Measurements from ENCODE around the gene PRKG1. TPM values are rescaled to one million over a fixed set of nuclear protein-coding genes. Genes with fewer than 3 reads are reported as not detected.
"Not testable (repeated sequence)": the region's sequence is repeated elsewhere in the genome, so short reads cannot be mapped to it uniquely, and the experiment has no call there.

Gene PRKG1
- total RNA-seq, 2 donors from 2014 or later = 1.3 to 2.7 TPM

GRCh38 chr10:52030975-52031374 is 956.7 kb downstream of the PRKG1 start:
- Histone ChIP-seq H3K4me3 (ENCODE audit: low read length) (no peak overlapping the region), H3K27me3 (ENCODE audit: control insufficient read depth, insufficient read depth, low read length, poor library complexity, severe bottlenecking) (no peaks in the 10 kb centered on the region), H3K36me3 (ENCODE audit: control insufficient read depth, insufficient read depth, low read length) (no peaks in the 10 kb centered on the region), H3K9ac (ENCODE audit: extremely low read depth, low read length, poor library complexity, severe bottlenecking) (no peak overlapping the region), H3K27ac (ENCODE audit: low read depth, low read length) (no peak overlapping the region), H3K9me3 (ENCODE audit: control insufficient read depth, low read length) (no peaks in the 10 kb centered on the region), H3K4me1 (ENCODE audit: control insufficient read depth, insufficient read depth, low read length) (no peaks in the 10 kb centered on the region)
- Mint-ChIP-seq H3K4me3 (no peak overlapping the region), H3K4me1 (peaks cover 16% of the 10 kb centered on the region), H3K9me3 (peaks cover 5% of the 10 kb centered on the region), H3K36me3 (ENCODE audit: low read depth) (peaks cover 2% of the 10 kb centered on the region), H3K27me3 (ENCODE audit: insufficient read depth) (no peaks in the 10 kb centered on the region), H3K27ac (no peak overlapping the region)
- no CpG with 5 or more reads among the region's 1 CpG for WGBS, 2 experiments (ENCODE audit: insufficient coverage in 1 of 2, insufficient read length in 1 of 2)
- TF ChIP-seq CTCF (conservative IDR thresholded peaks at IDR 0.05) = no peak
- no peak for DNase-seq

- peaks cover 16% of the 10 kb centered on the region for H3K4me1 Mint-ChIP-seq
Measured at GRCh38 chr10:52031771-52032170, 957.5 kb downstream of the PRKG1 start.

DNA sequence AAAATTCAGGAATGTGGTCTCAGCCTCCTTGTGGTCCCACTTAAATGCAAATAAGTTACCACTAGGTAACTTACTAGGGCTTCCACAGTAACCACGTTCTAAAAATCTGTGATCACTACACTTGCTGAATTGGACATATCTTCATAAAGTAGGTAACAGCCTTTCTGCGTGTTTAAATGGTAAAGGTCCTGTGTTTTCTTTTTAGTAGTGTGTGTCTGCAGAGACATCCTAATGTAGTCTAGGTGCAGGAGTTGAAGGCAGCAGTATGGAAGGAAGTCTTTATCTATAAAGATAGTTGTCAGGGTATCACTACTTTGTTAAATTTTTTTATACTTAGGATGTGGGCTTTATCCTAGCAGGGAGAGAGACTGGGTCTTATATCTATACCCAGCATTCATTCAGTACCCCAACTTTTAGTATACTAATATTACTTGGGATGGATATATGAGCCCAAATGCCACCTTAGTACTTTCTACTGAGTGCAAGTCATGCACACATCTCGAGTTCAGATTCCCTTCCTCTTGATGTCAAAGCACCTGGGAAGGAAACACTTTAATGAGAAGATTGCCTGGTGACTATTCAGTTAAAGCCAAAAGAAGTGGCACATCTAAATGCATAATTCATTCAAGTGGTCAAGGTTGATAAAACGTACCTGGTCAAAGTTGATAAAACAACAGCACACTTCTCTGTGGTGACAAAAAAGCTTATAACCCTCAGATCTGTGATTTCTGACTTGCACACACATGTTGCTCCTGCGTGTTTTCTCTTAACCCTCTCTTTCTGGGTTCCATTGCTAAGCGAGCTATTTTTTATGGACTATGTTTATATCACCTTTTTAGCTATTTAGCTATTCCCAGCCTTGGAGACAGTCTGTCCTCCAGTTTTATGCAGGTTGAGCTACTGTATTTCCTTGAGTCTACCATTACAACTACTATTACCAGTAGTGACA is 958.7 kb downstream of the PRKG1 start:
- Mint-ChIP-seq H3K36me3 (ENCODE audit: low read depth) (peaks cover 6% of the 10 kb centered on the region), H3K27ac (peak overlapping the region; percentile 7)
- WGBS, 2 experiments (ENCODE audit: insufficient coverage in 1 of 2, insufficient read length in 1 of 2) = 65 to 69% methylated on average over 6 of the region's 6 CpGs

More at GRCh38 chr10:52031771-52032170, 957.5 kb downstream of the PRKG1 start:
- Histone ChIP-seq H3K27me3 (ENCODE audit: control insufficient read depth, insufficient read depth, low read length, poor library complexity, severe bottlenecking) (no peaks in the 10 kb centered on the region), H3K4me3 (ENCODE audit: low read length) (no peak overlapping the region), H3K27ac (ENCODE audit: low read depth, low read length) (no peak overlapping the region), H3K4me1 (ENCODE audit: control insufficient read depth, insufficient read depth, low read length) (no peaks in the 10 kb centered on the region), H3K9me3 (ENCODE audit: control insufficient read depth, low read length) (no peaks in the 10 kb centered on the region), H3K9ac (ENCODE audit: extremely low read depth, low read length, poor library complexity, severe bottlenecking) (no peak overlapping the region), H3K36me3 (ENCODE audit: control insufficient read depth, insufficient read depth, low read length) (no peaks in the 10 kb centered on the region)
- no peak overlapping the region for H3K27ac Mint-ChIP-seq
- peaks cover 5% of the 10 kb centered on the region for H3K9me3 Mint-ChIP-seq
- H3K4me3 Mint-ChIP-seq = no peak overlapping the region
- H3K36me3 Mint-ChIP-seq (ENCODE audit: low read depth) = peaks cover 2% of the 10 kb centered on the region
- no peaks in the 10 kb centered on the region for H3K27me3 Mint-ChIP-seq (ENCODE audit: insufficient read depth)
- no peak for DNase-seq
- TF ChIP-seq CTCF (conservative IDR thresholded peaks at IDR 0.05) = no peak

DNA sequence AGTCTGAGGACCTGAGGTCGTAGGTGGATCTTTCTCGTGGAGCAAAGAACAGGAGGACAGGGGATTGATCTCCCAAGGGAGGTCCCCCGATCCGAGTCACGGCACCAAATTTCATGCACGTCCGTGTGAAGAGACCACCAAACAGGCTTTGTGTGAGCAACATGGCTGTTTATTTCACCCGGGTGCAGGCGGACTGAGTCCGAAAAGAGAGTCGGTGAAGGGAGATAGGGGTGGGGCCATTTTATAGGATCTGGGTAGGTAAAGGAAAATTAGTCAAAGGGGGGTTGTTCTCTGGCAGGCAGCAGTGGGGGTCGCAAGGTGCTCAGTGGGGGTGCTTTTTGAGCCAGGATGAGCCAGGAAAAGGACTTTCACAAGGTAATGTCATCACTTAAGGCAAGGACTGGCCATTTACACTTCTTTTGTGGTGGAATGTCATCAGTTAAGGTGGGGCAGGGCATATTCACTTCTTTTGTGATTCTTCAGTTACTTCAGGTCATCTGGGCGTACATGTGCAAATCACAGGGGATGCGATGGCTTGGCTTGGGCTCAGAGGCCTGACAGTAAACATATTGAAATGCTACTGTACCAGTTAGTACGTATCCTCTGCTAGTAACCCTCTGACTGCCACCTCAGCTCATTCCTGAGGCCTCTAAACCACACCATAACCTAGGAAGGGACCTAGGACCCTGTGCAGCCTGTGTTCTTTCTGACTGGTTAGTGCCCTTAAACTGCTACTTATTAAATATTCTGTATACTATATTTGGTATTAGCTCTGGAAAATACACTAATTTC is 964.9 kb downstream of the PRKG1 start:
- not testable (repeated sequence) for H3K9me3 ChIP-seq (ENCODE audit: control insufficient read depth, low read length); H3K4me1 Mint-ChIP-seq; H3K27ac Mint-ChIP-seq; DNase-seq; H3K4me1 ChIP-seq (ENCODE audit: control insufficient read depth, insufficient read depth, low read length); H3K4me3 ChIP-seq (ENCODE audit: low read length); H3K36me3 ChIP-seq (ENCODE audit: control insufficient read depth, insufficient read depth, low read length); H3K9ac ChIP-seq (ENCODE audit: extremely low read depth, low read length, poor library complexity, severe bottlenecking); H3K27me3 Mint-ChIP-seq (ENCODE audit: insufficient read depth); H3K27ac ChIP-seq (ENCODE audit: low read depth, low read length); H3K27me3 ChIP-seq (ENCODE audit: control insufficient read depth, insufficient read depth, low read length, poor library complexity, severe bottlenecking)
- Mint-ChIP-seq H3K9me3 (peaks cover 38% of the 10 kb centered on the region), H3K4me3 (peak overlapping the region; percentile 55), H3K36me3 (ENCODE audit: low read depth) (peaks cover 12% of the 10 kb centered on the region)
- 19 to 64% methylated on average over 2 to 14 of the region's 15 CpGs for WGBS, 2 experiments (ENCODE audit: insufficient coverage in 1 of 2, insufficient read length in 1 of 2)

More for the DNA sequence above, 958.7 kb downstream of the PRKG1 start:
- DNase-seq = no peak
- Mint-ChIP-seq H3K4me1 (peaks cover 16% of the 10 kb centered on the region), H3K9me3 (peaks cover 9% of the 10 kb centered on the region), H3K27me3 (ENCODE audit: insufficient read depth) (no peaks in the 10 kb centered on the region), H3K4me3 (no peak overlapping the region)
- Histone ChIP-seq H3K4me1 (ENCODE audit: control insufficient read depth, insufficient read depth, low read length) (no peaks in the 10 kb centered on the region), H3K9ac (ENCODE audit: extremely low read depth, low read length, poor library complexity, severe bottlenecking) (no peak overlapping the region), H3K27ac (ENCODE audit: low read depth, low read length) (no peak overlapping the region), H3K4me3 (ENCODE audit: low read length) (no peak overlapping the region), H3K9me3 (ENCODE audit: control insufficient read depth, low read length) (no peaks in the 10 kb centered on the region), H3K36me3 (ENCODE audit: control insufficient read depth, insufficient read depth, low read length) (no peaks in the 10 kb centered on the region), H3K27me3 (ENCODE audit: control insufficient read depth, insufficient read depth, low read length, poor library complexity, severe bottlenecking) (no peaks in the 10 kb centered on the region)
- TF ChIP-seq CTCF (conservative IDR thresholded peaks at IDR 0.05) = no peak
